Measurements from ENCODE around the gene TDRD12.

The TDRD12 gene

GRCh38 chr19:32682317-32682716 is 37.2 kb upstream of the TDRD12 start:
- Histone ChIP-seq H3K36me3 (replicated peaks; ENCODE audit: low read depth, low read length) (no peaks in the 10 kb centered on the region), H3K27ac (ENCODE audit: low read length) (no peak overlapping the region), H3K9ac (ENCODE audit: low read length) (no peak overlapping the region), H3K79me2 (ENCODE audit: low read length) (no peaks in the 10 kb centered on the region), H4K20me1 (ENCODE audit: insufficient read depth, low read length) (no peaks in the 10 kb centered on the region), H3K4me3 (ENCODE audit: low read length) (no peak overlapping the region), H2AFZ (ENCODE audit: low read depth, low read length) (no peak overlapping the region), H3K27me3 (ENCODE audit: low read depth, low read length) (no peaks in the 10 kb centered on the region), H3K9me3 (ENCODE audit: insufficient read depth, low read length) (no peaks in the 10 kb centered on the region), H3K4me2 (ENCODE audit: low read length) (no peak overlapping the region), H3K4me1 (ENCODE audit: low read length) (0 out of 2 replicates have a peak, but pooled peaks cover 3% of the 10 kb centered on the region)
- no peak for TF ChIP-seq CTCF (IDR thresholded peaks at IDR 0.05; ENCODE audit: low read depth, low read length)
- no peak for TF ChIP-seq EZH2phosphoT487 (IDR thresholded peaks at IDR 0.05; ENCODE audit: low read depth)

- no peak overlapping the region for H2AFZ ChIP-seq (ENCODE audit: low read depth, low read length)
- H3K9me3 ChIP-seq (ENCODE audit: insufficient read depth, low read length), result no peaks in the 10 kb centered on the region
- no peak overlapping the region for H3K9ac ChIP-seq (ENCODE audit: low read length)
- TF ChIP-seq CTCF (IDR thresholded peaks at IDR 0.05; ENCODE audit: low read depth, low read length) (no peak), EZH2phosphoT487 (IDR thresholded peaks at IDR 0.05; ENCODE audit: low read depth) (no peak)
- H3K4me1 ChIP-seq (ENCODE audit: low read length), result peaks cover 11% of the 10 kb centered on the region
- peaks cover 13% of the 10 kb centered on the region for H3K79me2 ChIP-seq (ENCODE audit: low read length)
- H4K20me1 ChIP-seq (ENCODE audit: insufficient read depth, low read length), result no peaks in the 10 kb centered on the region
- no peak overlapping the region for H3K4me2 ChIP-seq (ENCODE audit: low read length)
- no peaks in the 10 kb centered on the region for H3K27me3 ChIP-seq (ENCODE audit: low read depth, low read length)
- H3K27ac ChIP-seq (ENCODE audit: low read length), result no peak overlapping the region
- H3K4me3 ChIP-seq (ENCODE audit: low read length), result no peak overlapping the region
- H3K36me3 ChIP-seq (replicated peaks; ENCODE audit: low read depth, low read length), result no peaks in the 10 kb centered on the region
Measured at GRCh38 chr19:32686847-32687475, 32.6 kb upstream of the TDRD12 start.

GRCh38 chr19:32687681-32688080 is 31.9 kb upstream of the TDRD12 start:
- Histone ChIP-seq H3K79me2 (ENCODE audit: low read length) (peaks cover 20% of the 10 kb centered on the region), H3K4me1 (ENCODE audit: low read length) (peaks cover 11% of the 10 kb centered on the region), H2AFZ (ENCODE audit: low read depth, low read length) (no peak overlapping the region), H3K36me3 (replicated peaks; ENCODE audit: low read depth, low read length) (peaks cover 1% of the 10 kb centered on the region), H3K27me3 (ENCODE audit: low read depth, low read length) (no peaks in the 10 kb centered on the region), H3K27ac (ENCODE audit: low read length) (no peak overlapping the region), H4K20me1 (ENCODE audit: insufficient read depth, low read length) (no peaks in the 10 kb centered on the region), H3K4me2 (ENCODE audit: low read length) (no peak overlapping the region), H3K9ac (ENCODE audit: low read length) (no peak overlapping the region), H3K9me3 (ENCODE audit: insufficient read depth, low read length) (no peaks in the 10 kb centered on the region), H3K4me3 (ENCODE audit: low read length) (no peak overlapping the region)
- TF ChIP-seq EZH2phosphoT487 (IDR thresholded peaks at IDR 0.05; ENCODE audit: low read depth), result no peak
- no peak for TF ChIP-seq CTCF (IDR thresholded peaks at IDR 0.05; ENCODE audit: low read depth, low read length)

GRCh38 chr19:32688311-32688710 is 31.3 kb upstream of the TDRD12 start:
- Histone ChIP-seq H3K4me2 (ENCODE audit: low read length) (no peak overlapping the region), H3K27me3 (ENCODE audit: low read depth, low read length) (no peaks in the 10 kb centered on the region), H3K9me3 (ENCODE audit: insufficient read depth, low read length) (no peaks in the 10 kb centered on the region), H2AFZ (ENCODE audit: low read depth, low read length) (no peak overlapping the region), H3K36me3 (replicated peaks; ENCODE audit: low read depth, low read length) (peaks cover 3% of the 10 kb centered on the region), H3K79me2 (ENCODE audit: low read length) (peaks cover 26% of the 10 kb centered on the region), H4K20me1 (ENCODE audit: insufficient read depth, low read length) (no peaks in the 10 kb centered on the region), H3K27ac (ENCODE audit: low read length) (no peak overlapping the region), H3K4me1 (ENCODE audit: low read length) (peaks cover 17% of the 10 kb centered on the region), H3K4me3 (ENCODE audit: low read length) (no peak overlapping the region), H3K9ac (ENCODE audit: low read length) (no peak overlapping the region)
- TF ChIP-seq EZH2phosphoT487 (IDR thresholded peaks at IDR 0.05; ENCODE audit: low read depth) (no peak), CTCF (IDR thresholded peaks at IDR 0.05; ENCODE audit: low read depth, low read length) (no peak)
